Small intestine (tissue), 7 donors: ENCODE measurements around the gene SEL1L3. TPM values are rescaled to one million over a fixed set of nuclear protein-coding genes. Genes with fewer than 3 reads are reported as not detected.
A peak's percentile ranks its signal among the peaks of the same experiment; 100 is the strongest.

Experiments used
- DNase-seq, 2 donors: peaks; one replicate each; pipeline versions ENCODE4 v3.0.0 to v3.0.0-alpha.2; 2013
- FAIRE-seq: peaks from 2 replicates; lab custom pipeline; 2012; peaks lifted over from hg19 to GRCh38; lab: Jason Lieb, UNC
- H3K27ac ChIP-seq, 3 donors: one replicate each; pipeline ENCODE4 v1.5.1; 2013; ENCODE audit warnings: low read length in 2 of 3, mild to moderate bottlenecking in 2 of 3, control low read depth in 1 of 3, inconsistent platforms in 1 of 3, low read depth in 1 of 3, moderate library complexity in 1 of 3
- H3K27me3 ChIP-seq, 3 donors: one replicate each; pipeline ENCODE4 v1.6.1; 2013; ENCODE audit warnings: low read length in 3 of 3, inconsistent platforms in 1 of 3; ENCODE audit not compliant: control insufficient read depth in 3 of 3, insufficient read depth in 3 of 3
- H3K36me3 ChIP-seq, 3 donors: one replicate each; pipeline ENCODE4 v1.6.1; 2013; ENCODE audit warnings: low read length in 3 of 3, inconsistent platforms in 1 of 3, low read depth in 1 of 3, mild to moderate bottlenecking in 1 of 3, moderate library complexity in 1 of 3; ENCODE audit not compliant: control insufficient read depth in 3 of 3, insufficient read depth in 2 of 3
- H3K4me1 ChIP-seq, 3 donors: one replicate each; pipeline ENCODE4 v1.6.1; 2013; ENCODE audit warnings: low read length in 2 of 3, inconsistent platforms in 1 of 3, low read depth in 1 of 3, mild to moderate bottlenecking in 1 of 3, moderate library complexity in 1 of 3; ENCODE audit not compliant: control insufficient read depth in 3 of 3, insufficient read depth in 2 of 3
- H3K4me3 ChIP-seq, 3 donors: one replicate each; pipeline ENCODE4 v1.5.1; 2013; ENCODE audit warnings: low read length in 3 of 3, control low read depth in 1 of 3, inconsistent platforms in 1 of 3, low read depth in 1 of 3, mild to moderate bottlenecking in 1 of 3, moderate library complexity in 1 of 3
- H3K9me3 ChIP-seq, 2 donors: one replicate each; pipeline ENCODE4 v1.6.1; 2013; ENCODE audit warnings: low read depth in 1 of 2, low read length in 1 of 2; ENCODE audit not compliant: control insufficient read depth in 2 of 2, insufficient read depth in 1 of 2
- WGBS, 3 donors: extraction: QIAGEN DNeasy Blood & Tissue Kit; methylation state at CpG; one replicate each; pipeline ENCODE4 v1.1.7; 2013; 5-methylcytosine and 5-hydroxymethylcytosine counted together
- polyA plus RNA-seq, 4 donors: library from polyadenylated mRNA; stranded (reverse) in 3 of 4; unstranded in 1 of 4; fragments of 200-250 nt in 3 of 4; fragments of 120-200 nt in 1 of 4; gene quantifications; one replicate each; pipeline versions ENCODE4 v1.2.1 to v1.2.3, GENCODE V29; 2013
- donor health status: healthy with polysubstance abuse.
- donor health status: control.
- donor health status: control.
- donor health status: Bipolar disorder and iron deficiency.
- donor health status: healthy.

SEL1L3 gene
- polyA plus RNA-seq, 4 donors = 42.7 to 77.5 (median 51.2) TPM

DNA sequence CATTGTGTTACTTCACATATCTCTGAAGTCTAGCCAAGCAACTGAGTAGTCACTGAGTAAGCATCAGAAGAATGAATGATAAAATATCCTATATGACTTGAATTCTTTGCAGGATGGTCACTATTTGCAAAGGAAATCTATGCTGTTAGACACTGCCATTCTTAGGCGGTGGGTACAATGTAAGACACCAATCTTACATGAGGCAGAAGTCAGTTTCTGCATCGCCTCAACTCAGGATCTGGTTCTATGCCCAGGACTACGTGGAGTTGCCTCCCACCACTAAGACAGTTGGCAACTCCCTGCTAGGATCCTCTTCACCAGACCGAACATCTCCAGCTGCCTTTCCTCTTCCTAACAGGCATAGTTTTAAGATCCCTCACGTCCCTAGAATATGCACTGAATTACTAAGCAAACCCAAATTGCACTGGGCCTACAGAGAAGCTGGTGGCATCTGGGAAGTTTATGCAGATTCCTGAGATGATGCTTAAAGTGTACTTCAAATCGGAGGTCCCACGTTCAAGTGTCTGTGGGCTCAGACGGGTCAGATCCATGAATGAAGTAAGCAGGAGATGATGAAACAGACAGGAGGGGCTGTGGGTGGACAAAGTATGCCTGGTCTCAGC lies 45.6 kb downstream of the SEL1L3 start:
- Histone ChIP-seq H3K4me1 (no peaks in the 10 kb centered on the region), H3K9me3 (no peaks in the 10 kb centered on the region), H3K27me3 (no peaks in the 10 kb centered on the region), H3K4me3 (no peak overlapping the region), H3K36me3 (peaks cover 7 to 43% (median 27%) of the 10 kb centered on the region in 3 donors), H3K27ac (no peak overlapping the region)
- 84 to 97% (median 88%) methylated on average over 8 of the region's 8 CpGs for WGBS, 3 donors
- FAIRE-seq = no peak
- DNase-seq = no peak

GRCh38 chr4:25816591-25817058 lies 46.2 kb downstream of the SEL1L3 start:
- 87 to 97% (median 94%) methylated on average over 2 of the region's 2 CpGs for WGBS, 3 donors
- H3K4me3 ChIP-seq = no peak overlapping the region
- H3K36me3 ChIP-seq = peaks cover 4 to 47% (median 26%) of the 10 kb centered on the region in 3 donors
- FAIRE-seq (no peak), DNase-seq (no peak)
- no peak overlapping the region for H3K27ac ChIP-seq
- no peaks in the 10 kb centered on the region for H3K27me3 ChIP-seq
- no peaks in the 10 kb centered on the region for H3K4me1 ChIP-seq
- no peaks in the 10 kb centered on the region for H3K9me3 ChIP-seq

DNA sequence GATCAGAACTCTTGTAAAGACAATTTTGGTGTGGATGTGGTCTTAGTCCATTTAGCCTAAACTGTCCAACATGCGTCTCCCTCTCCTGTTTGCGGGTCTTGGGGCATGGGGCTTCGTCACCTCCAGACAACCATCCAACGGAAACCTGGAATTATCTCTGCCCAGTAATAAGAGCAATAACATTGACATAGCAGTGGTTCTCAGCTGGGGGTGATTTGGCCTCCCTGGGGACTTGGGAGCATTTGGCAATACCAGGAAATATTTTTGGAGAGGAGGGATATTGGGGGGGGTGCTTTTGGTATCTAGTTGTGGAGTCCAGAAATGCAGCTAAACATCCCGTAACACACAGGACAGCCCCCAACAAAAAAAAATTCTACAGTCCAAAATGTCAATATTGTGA lies 47.2 kb downstream of the SEL1L3 start:
- no peak overlapping the region for H3K27ac ChIP-seq
- H3K9me3 ChIP-seq = no peaks in the 10 kb centered on the region
- no peaks in the 10 kb centered on the region for H3K4me1 ChIP-seq
- peaks cover 0 to 48% (median 26%) of the 10 kb centered on the region in 3 donors for H3K36me3 ChIP-seq
- 96 to 98% (median 96%) methylated on average over 5 of the region's 5 CpGs for WGBS, 3 donors
- FAIRE-seq (no peak), DNase-seq (no peak)
- no peak overlapping the region for H3K4me3 ChIP-seq
- no peaks in the 10 kb centered on the region for H3K27me3 ChIP-seq

- Histone ChIP-seq H3K36me3 (peaks cover 0 to 51% (median 20%) of the 10 kb centered on the region in 3 donors), H3K4me3 (no peak overlapping the region), H3K27ac (no peak overlapping the region), H3K9me3 (no peaks in the 10 kb centered on the region), H3K4me1 (no peaks in the 10 kb centered on the region), H3K27me3 (no peaks in the 10 kb centered on the region)
- WGBS, 3 donors = 72 to 81% (median 77%) methylated on average over 13 of the region's 13 CpGs
- DNase-seq (peak in 1 of 2 donors; percentile 6), FAIRE-seq (no peak)
Measured at GRCh38 chr4:25814301-25815136, 48.3 kb downstream of the SEL1L3 start.

GRCh38 chr4:25813448-25814106 lies 49.2 kb downstream of the SEL1L3 start:
- Histone ChIP-seq H3K36me3 (peaks cover 0 to 52% (median 19%) of the 10 kb centered on the region in 3 donors), H3K4me3 (no peak overlapping the region), H3K9me3 (no peaks in the 10 kb centered on the region), H3K4me1 (no peaks in the 10 kb centered on the region), H3K27ac (no peak overlapping the region), H3K27me3 (no peaks in the 10 kb centered on the region)
- no peak for FAIRE-seq
- WGBS, 3 donors = 73 to 89% (median 83%) methylated on average over 9 of the region's 9 CpGs
- DNase-seq = no peak

DNA sequence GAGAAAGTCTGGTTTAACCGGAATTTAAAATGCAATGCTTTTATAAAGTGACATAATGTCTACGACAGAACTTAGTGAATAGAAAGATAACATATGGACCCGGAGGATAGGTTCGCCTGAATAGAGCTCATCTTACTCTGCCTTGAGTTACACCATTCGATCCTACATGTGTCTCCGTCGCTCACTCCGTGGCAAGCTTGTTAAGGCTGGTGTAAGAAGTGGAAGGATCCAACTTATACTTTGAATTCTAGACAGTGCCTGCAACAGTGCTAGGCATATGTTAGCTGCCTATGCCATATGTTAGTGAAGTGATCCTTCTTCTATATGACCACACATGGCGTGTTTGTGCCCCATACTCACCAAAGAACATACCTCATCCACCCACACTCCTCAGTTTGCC lies 50.9 kb downstream of the SEL1L3 start:
- DNase-seq (no peak), FAIRE-seq (no peak)
- Histone ChIP-seq H3K9me3 (no peaks in the 10 kb centered on the region), H3K4me3 (no peak overlapping the region), H3K27ac (no peak overlapping the region), H3K4me1 (no peaks in the 10 kb centered on the region), H3K36me3 (peaks cover 0 to 43% (median 12%) of the 10 kb centered on the region in 3 donors), H3K27me3 (no peaks in the 10 kb centered on the region)
- WGBS, 3 donors = 95 to 97% (median 97%) methylated on average over 9 of the region's 9 CpGs

GRCh38 chr4:25811374-25811690 lies 51.5 kb downstream of the SEL1L3 start:
- no peak overlapping the region for H3K4me3 ChIP-seq
- FAIRE-seq (no peak), DNase-seq (no peak)
- peaks cover 0 to 41% (median 14%) of the 10 kb centered on the region in 3 donors for H3K36me3 ChIP-seq
- no peaks in the 10 kb centered on the region for H3K4me1 ChIP-seq
- H3K27me3 ChIP-seq = no peaks in the 10 kb centered on the region
- no peaks in the 10 kb centered on the region for H3K9me3 ChIP-seq
- WGBS, 3 donors = 88 to 98% (median 90%) methylated on average over 4 of the region's 4 CpGs
- H3K27ac ChIP-seq = no peak overlapping the region
